A549 (cell line): Measurements from ENCODE around the gene TXNRD1. TPM values are rescaled to one million over a fixed set of nuclear protein-coding genes. Genes with fewer than 3 reads are reported as not detected.
A peak's percentile ranks its signal among the peaks of the same experiment; 100 is the strongest.

Source experiments
- ATOH8 ChIP-seq: fragments of 250-450 bp; sonication (Bioruptor Pico); IDR thresholded peaks from 2 replicates; pipeline ENCODE4 v1.5.0; 2020; ENCODE audit warnings: low read depth, mild to moderate bottlenecking, moderate library complexity
- CBX2 ChIP-seq: fragments of 200-600 bp; sonication (generic); IDR thresholded peaks from 2 replicates; pipeline ENCODE4 v1.6.1; 2016; ENCODE audit warnings: low read depth, mild to moderate bottlenecking, borderline replicate concordance
- CEBPB ChIP-seq, 2 experiments: fragments of >200 bp in 1 of 2; sonication (Bioruptor Twin) in 1 of 2; formaldehyde crosslinking in 1 of 2; IDR thresholded peaks; 2 replicates each; pipeline ENCODE4 v1.6.1; 2012 to 2016
- CTCF ChIP-seq: fragments of >200 bp; sonication (Bioruptor Twin); formaldehyde crosslinking; IDR thresholded peaks from 3 replicates; pipeline ENCODE4 v1.5.1; 2016
- ELK1 ChIP-seq: fragments of 150-350 bp; IDR thresholded peaks from 2 replicates; pipeline ENCODE4 v1.6.1; 2014; ENCODE audit warnings: low read depth, mild to moderate bottlenecking, low read length
- FOSB ChIP-seq: fragments of 250-450 bp; sonication (Bioruptor Pico); IDR thresholded peaks from 2 replicates; pipeline ENCODE4 v1.5.0; 2020; ENCODE audit warnings: mild to moderate bottlenecking, moderate library complexity
- HDAC2 ChIP-seq: fragments of 200-600 bp; sonication (generic); IDR thresholded peaks from 2 replicates; pipeline ENCODE4 v1.6.1; 2016
- HEYL ChIP-seq: fragments of 250-450 bp; sonication (Bioruptor Pico); IDR thresholded peaks from 2 replicates; pipeline ENCODE4 v1.8.0; 2021; ENCODE audit warnings: mild to moderate bottlenecking, moderate library complexity
- HMGXB4 ChIP-seq: fragments of 250-450 bp; sonication (Bioruptor Pico); IDR thresholded peaks from 2 replicates; pipeline ENCODE4 v1.5.0; 2021; ENCODE audit warnings: mild to moderate bottlenecking, moderate library complexity, borderline replicate concordance
- HOXA7 ChIP-seq: fragments of 250-450 bp; sonication (Bioruptor Pico); IDR thresholded peaks from 2 replicates; pipeline ENCODE4 v1.5.0; 2020; ENCODE audit warnings: mild to moderate bottlenecking, moderate library complexity
- HOXB5 ChIP-seq: fragments of 250-450 bp; sonication (Bioruptor Pico); IDR thresholded peaks from 2 replicates; pipeline ENCODE4 v1.5.0; 2020; ENCODE audit warnings: mild to moderate bottlenecking, moderate library complexity
- KDM1A ChIP-seq: fragments of 200-600 bp; sonication (generic); IDR thresholded peaks from 2 replicates; pipeline ENCODE4 v1.6.1; 2016; ENCODE audit warnings: low read depth, mild to moderate bottlenecking
- MAX ChIP-seq: IDR thresholded peaks from 2 replicates; pipeline ENCODE4 v1.6.1; 2012
- PBX3 ChIP-seq: IDR thresholded peaks from 2 replicates; pipeline ENCODE4 v1.6.1; 2012
- POLR2AphosphoS2 ChIP-seq: conservative IDR thresholded peaks from 2 replicates; pipeline ENCODE4 v1.6.1; 2012; ENCODE audit warnings: low read length, improper control_type of control experiment, inconsistent platforms
- RAD21 ChIP-seq, 2 experiments: fragments of >200 bp in 1 of 2; sonication (Bioruptor Twin) in 1 of 2; formaldehyde crosslinking in 1 of 2; IDR thresholded peaks in 1 of 2; conservative IDR thresholded peaks in 1 of 2; 2 replicates in 1 of 2; 3 replicates in 1 of 2; pipeline ENCODE4 v1.6.1; 2012 to 2018; ENCODE audit warnings: inconsistent platforms in 1 of 2
- RARB ChIP-seq: fragments of 250-450 bp; sonication (Bioruptor Pico); IDR thresholded peaks from 2 replicates; pipeline ENCODE4 v1.8.0; 2021; ENCODE audit warnings: mild to moderate bottlenecking, moderate library complexity
- RFX5 ChIP-seq: fragments of 450-650 bp; IDR thresholded peaks from 2 replicates; pipeline ENCODE4 v1.7.1; 2014; ENCODE audit warnings: antibody characterized with exemption, mild to moderate bottlenecking, moderate library complexity
- RNF2 ChIP-seq: fragments of 200-600 bp; sonication (generic); IDR thresholded peaks from 2 replicates; pipeline ENCODE4 v1.6.1; 2016; ENCODE audit warnings: low read depth, mild to moderate bottlenecking, antibody characterized with exemption, moderate library complexity, borderline replicate concordance
- SMC3 ChIP-seq: fragments of >200 bp; sonication (Bioruptor Twin); formaldehyde crosslinking; IDR thresholded peaks from 3 replicates; pipeline ENCODE4 v1.6.1; 2018; ENCODE audit warnings: inconsistent platforms
- SREBF2 ChIP-seq: fragments of 450-650 bp; IDR thresholded peaks from 2 replicates; pipeline ENCODE4 v1.6.1; 2014; ENCODE audit warnings: mild to moderate bottlenecking, moderate library complexity
- TFCP2L1 ChIP-seq: fragments of 250-450 bp; sonication (Bioruptor Pico); IDR thresholded peaks from 2 replicates; pipeline ENCODE4 v1.5.0; 2021; ENCODE audit warnings: mild to moderate bottlenecking
- TP53 ChIP-seq: fragments of 250-450 bp; sonication (Bioruptor Pico); IDR thresholded peaks from 2 replicates; pipeline ENCODE4 v1.5.0; 2021; ENCODE audit warnings: mild to moderate bottlenecking, moderate library complexity
- ZC3H11A ChIP-seq: fragments of 450-650 bp; IDR thresholded peaks from 2 replicates; pipeline ENCODE4 v1.6.1; 2014; ENCODE audit warnings: antibody characterized with exemption, mild to moderate bottlenecking
- ZNF302 ChIP-seq: fragments of 250-450 bp; sonication (Bioruptor Pico); IDR thresholded peaks from 2 replicates; pipeline ENCODE4 v1.9.0; 2021; ENCODE audit warnings: inconsistent platforms, mild to moderate bottlenecking, moderate library complexity
- ZSCAN20 ChIP-seq: fragments of 250-450 bp; sonication (Bioruptor Pico); IDR thresholded peaks from 2 replicates; pipeline ENCODE4 v1.8.0; 2022; ENCODE audit warnings: mild to moderate bottlenecking, moderate library complexity
- polyA plus RNA-seq, 4 experiments: library from polyadenylated mRNA; depleted of rRNA in 3 of 4; stranded (reverse); fragments of >200 nt; fragmentation: RNase III in 1 of 4; extraction: RNeasy Plus Mini Kit Qiagen cat#74134 plus additional on column Dnase treatment in 1 of 4; gene quantifications; 2 replicates in 3 of 4; 3 replicates in 1 of 4; pipeline ENCODE4 v1.2.3, GENCODE V29; 2011 to 2017

The TXNRD1 gene
- polyA plus RNA-seq, 2 of the 4 experiments (the other 2 are of a cell fraction), result 899 to 1,230 TPM

GRCh38 chr12:104351057-104351983 lies 135.7 kb downstream of the TXNRD1 start (continued):
- TF ChIP-seq SREBF2 (no peak), HMGXB4 (CRISPR knock-in tag) (no peak), FOSB (CRISPR knock-in tag) (no peak; the same call in none of the 2 replicates), ZC3H11A (no peak), CEBPB (IDR thresholded peaks at IDR 0.05) (no peak), ZNF302 (CRISPR knock-in tag) (no peak), CBX2 (no peak), TFCP2L1 (CRISPR knock-in tag) (peak; percentile 47; the same call in 1 of the 2 replicates), MAX (no peak), SMC3 (no peak), KDM1A (no peak), CTCF (no peak), HOXA7 (CRISPR knock-in tag) (peak; percentile 62), POLR2AphosphoS2 (peak; percentile 97), RARB (CRISPR knock-in tag) (peak; percentile 74; the same call in 1 of the 2 replicates), RNF2 (no peak), ZSCAN20 (CRISPR knock-in tag) (no peak), RFX5 (no peak), TP53 (CRISPR knock-in tag) (no peak; the same call in 1 of the 2 replicates), PBX3 (no peak), HOXB5 (CRISPR knock-in tag) (no peak), RAD21 (conservative IDR thresholded peaks at IDR 0.05 in 1 of 2, IDR thresholded peaks at IDR 0.05 in 1 of 2) (no peak), HDAC2 (no peak), HEYL (CRISPR knock-in tag) (no peak), ELK1 (no peak), ATOH8 (CRISPR knock-in tag) (peak; percentile 51; the same call in 1 of the 2 replicates)
